Activated CD4-positive, CD25-positive, alpha-beta regulatory T cell (primary cell): ENCODE measurements around the gene B3GALNT2.
"Not testable (repeated sequence)": the region's sequence is repeated elsewhere in the genome, so short reads cannot be mapped to it uniquely, and the experiment has no call there.

Experiments used
- DNase-seq, 4 experiments: peaks; one replicate each; lab custom pipeline; 2025; lab: John Stamatoyannopoulos, UW

B3GALNT2 gene

DNA sequence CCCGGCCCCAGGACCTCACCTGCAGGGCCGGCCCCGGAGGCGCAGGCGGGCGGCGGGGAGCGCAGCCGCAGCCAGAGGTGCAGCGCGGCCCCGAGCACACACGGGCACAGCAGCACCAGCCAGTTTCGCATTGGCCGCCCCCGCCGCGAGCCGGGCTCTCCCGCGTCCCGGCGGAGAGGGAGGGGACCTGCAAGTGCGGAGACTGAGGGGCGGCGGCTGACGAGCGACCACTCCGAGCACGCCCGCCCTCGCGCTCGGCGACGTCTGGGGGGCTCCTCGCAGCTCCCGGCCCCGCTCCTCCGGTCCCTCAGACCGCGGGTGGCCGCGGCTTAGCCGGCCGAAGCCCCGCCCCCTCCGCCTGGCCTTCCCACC, at the start of gene B3GALNT2:
TSS of gene B3GALNT2 (minus strand) at position 331 of the 372 bp plus-strand sequence. CDS start at position 131, 200 bp downstream.
- DNase-seq = peak in 3 of 4 experiments; percentile 63 to 74 (median 70)

DNA sequence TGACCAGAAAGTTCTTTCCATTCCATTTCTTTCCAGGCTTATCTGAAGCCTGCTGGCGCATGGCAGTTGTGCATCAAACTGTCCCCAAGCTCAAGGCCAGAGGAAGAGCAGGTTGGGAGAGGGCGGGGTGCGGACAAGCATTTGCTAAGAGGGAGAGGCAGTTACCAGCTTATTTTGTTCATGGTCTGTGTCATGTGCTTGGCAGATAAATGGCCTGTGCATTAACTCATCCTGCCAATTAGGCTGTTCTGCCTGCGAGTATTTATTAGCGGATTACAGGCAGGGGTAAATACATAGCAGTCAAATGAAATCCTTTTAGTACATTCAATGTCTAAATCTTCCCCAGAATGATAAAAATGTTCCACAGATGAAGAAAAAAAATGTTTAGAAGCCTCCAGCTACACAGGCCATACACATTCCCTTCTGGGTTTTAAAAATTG, 48.9 kb upstream of the B3GALNT2 start:
- no peak for DNase-seq

DNA sequence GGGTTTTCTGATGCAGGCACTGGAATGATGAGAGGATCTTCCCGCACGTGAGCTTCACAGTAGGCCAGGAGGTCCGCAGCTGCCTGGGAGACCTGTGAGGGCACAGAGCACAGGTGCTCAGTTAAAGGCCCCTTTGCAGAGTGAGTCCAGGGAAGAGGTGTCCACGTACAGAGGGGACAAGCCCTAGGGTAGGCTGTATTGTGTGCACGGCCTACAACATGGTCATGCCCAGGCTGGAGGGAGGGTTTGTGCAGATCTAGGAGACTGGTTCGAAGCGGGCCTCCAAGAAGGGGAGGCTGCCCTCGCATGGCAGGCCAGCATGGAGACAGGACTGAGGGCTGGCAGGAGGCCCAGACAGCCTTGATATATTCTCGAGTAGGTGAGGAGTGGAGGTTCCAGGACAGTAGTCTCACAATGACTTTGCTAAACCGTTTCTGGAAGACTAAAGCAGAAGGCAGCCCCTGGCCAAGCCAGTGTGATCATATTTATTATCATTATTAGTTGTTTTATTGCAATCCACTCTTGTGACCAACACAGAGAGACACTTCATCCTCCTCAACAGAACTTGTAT, 48.0 kb upstream of the B3GALNT2 start:
- DNase-seq = no peak

GRCh38 chr1:235549351-235550139, 45.3 kb upstream of the B3GALNT2 start:
- DNase-seq = no peak

DNA sequence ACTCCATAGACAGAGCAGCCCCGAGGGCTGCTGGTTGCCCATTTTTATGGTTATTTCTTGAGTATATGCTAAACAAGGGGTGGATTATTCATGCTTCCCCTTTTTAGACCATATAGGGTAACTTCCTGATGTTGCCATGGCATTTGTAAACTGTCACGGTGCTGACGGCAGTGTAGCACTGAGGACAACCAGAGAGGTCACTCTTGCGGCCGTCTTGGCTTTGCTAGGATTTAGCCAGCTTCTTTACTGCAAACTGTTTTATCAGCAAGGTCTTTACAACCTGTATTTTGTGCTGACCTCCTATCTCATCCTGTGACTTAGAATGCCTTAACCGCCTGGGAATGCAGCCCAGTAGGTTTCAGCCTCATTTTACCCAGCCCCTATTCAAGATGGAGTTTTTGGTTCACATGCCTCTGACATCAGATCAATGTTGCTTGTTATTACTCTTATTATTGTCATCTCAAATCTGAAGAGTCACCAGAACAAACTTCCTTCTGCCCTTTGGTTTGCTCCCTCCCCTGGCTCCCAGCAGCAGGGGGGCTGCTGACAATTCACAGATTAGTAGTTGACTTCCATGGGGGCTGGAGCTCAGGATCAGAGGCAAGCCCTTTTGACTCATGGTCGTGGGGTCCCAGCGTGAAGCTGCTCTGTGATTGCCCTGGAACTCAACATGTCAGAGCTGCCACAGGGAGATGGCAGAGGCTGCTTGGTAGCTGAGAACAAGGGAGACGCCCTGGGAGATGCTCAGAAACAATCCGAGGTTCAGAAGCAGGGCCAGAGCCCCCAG, 42.3 kb upstream of the B3GALNT2 start:
- not testable (repeated sequence) for DNase-seq

- DNase-seq = no peak
These were observed 41.2 kb upstream of the B3GALNT2 start for GRCh38 chr1:235545292-235545930.

- DNase-seq = not testable (repeated sequence)
These were observed 38.6 kb upstream of the B3GALNT2 start for GRCh38 chr1:235542845-235543244.

DNA sequence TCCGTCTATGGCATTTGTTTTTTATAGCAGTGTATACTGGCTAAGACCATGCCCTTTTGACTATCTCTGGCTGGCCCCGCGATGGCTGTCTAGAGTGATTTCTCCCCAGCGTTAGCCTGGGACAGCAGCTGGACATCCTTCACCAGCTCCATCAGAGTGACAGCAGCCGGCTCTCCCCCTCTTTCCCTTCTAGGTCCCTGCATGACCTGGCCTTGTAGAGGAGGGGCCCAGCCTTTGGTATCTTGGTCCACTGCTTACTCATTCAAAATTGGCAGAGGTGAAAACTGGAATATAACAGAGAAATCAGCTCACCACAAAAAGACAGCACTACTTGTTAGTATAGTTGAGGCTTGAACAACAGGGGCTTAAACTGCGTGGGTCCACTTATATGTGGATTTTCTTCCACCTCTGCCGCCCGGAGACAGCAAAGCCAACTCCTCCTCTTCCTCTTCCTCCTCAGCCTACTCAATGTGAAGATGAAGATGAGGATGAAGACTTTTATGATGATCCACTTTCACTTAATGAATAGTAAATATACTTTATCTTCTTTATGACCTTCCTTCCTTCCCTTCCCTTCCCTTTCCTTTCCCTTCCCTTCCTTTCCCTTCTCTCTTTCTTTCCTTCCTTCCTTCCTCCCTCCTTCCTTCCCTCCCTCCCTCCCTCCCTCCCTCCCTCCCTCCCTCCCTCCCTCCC, 29.4 kb upstream of the B3GALNT2 start:
- no peak for DNase-seq

GRCh38 chr1:235532360-235532759, 28.1 kb upstream of the B3GALNT2 start:
- no peak for DNase-seq

DNA sequence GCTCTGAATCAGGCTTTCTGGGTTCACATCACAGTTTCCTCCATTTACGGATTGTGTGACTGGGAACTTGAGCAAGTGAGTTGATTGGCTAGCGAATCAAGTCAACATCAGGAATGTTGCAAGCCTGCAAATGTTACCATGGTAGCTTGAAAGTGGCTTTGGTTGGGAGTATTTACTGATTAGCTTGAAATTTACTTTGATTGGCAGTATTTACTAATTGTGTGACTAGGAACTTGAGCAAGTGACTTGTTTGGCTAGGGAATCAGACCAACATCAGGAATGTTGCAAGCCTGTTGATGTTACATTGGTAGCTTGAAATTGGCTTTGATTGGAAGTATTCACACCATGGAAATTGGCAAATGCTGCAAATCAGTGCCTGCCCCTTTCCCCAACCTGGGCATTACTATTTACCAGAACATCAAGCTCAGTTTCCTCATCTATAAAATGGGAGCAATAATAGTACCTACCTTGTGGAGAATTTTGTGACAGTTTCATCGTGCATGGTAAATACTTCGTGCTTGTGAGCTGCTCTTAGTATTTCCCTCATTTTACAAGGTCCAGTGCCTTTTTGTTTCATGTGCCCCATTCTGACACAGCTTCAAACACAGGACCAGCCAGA, 23.1 kb upstream of the B3GALNT2 start:
- DNase-seq = no peak

DNA sequence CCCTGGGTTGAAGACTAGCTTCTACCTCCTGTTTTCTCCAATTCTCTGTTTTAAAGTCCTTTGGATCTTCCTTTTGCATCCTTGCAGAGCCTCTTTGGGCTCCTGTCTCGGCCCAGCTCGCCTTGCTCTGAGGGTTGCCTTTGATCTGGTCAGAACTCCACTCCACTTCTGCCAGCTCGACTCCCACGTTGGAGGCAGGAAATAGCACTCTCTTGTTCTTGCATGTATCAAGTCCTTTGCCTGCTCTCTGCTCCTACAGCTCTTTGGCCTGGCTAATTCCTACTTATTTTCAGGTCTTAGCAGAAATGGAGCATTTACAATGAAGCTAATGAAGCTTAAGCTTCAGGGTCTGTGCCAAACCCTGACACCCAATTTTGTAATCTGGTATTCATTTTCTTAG, 21.1 kb upstream of the B3GALNT2 start:
- DNase-seq = no peak

DNA sequence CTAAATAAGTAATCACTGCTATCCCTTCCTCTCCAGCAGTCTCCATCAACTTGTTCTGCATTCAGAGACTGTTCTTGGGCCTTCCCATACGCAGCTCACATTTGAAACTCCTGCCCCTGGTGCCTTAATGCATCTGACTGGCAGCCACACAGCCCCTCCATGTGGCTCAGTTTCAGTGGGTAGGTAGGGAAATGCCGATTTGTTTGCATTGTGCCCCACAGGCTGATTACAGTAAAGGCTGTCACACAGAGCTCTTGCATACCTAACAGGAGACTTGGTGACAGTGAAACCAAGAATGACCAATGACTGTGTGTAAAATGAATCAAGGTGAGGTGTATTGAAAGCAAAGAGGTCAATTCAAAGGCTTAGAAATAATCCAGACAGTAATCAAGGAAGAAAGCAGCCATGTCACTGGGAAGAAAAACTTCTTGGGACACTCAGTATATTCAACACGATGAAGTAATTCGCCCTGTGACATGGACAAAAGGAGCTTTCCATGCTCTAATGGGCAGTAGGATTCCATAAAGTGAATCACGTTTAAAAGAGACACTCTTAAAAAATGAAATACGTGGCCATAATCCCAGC, 12.7 kb upstream of the B3GALNT2 start:
- DNase-seq = no peak

DNA sequence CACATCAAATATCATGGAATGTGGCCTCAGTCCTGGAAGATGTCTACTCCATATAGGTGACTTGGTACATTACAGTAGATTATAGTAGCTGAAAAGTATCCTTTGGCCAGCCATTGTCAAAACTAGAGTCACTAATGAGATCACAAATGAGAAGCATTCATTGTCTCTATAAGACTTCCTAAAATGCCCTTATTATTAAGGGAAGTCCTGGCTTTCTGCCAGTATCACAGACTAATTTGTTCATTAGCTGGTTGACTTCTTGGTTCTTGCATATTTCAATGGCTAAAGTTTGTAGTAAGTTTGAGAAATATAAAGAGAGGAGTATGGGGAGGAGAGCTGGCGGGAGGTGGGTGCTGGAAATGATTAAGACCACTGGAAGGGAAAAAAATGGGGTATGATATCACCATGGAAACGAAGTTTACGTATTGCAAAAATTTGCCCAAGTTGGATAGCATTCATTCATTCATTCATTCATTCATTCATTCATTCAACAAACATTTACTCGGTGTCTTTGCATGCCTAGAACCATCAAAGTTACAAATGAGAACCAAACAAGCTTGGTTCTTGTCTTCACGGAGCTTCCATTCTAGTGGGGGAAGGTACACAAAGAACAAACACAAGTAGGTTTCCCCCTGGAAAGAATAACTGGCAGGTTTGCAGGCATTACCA, 11.7 kb upstream of the B3GALNT2 start:
- DNase-seq = no peak

DNA sequence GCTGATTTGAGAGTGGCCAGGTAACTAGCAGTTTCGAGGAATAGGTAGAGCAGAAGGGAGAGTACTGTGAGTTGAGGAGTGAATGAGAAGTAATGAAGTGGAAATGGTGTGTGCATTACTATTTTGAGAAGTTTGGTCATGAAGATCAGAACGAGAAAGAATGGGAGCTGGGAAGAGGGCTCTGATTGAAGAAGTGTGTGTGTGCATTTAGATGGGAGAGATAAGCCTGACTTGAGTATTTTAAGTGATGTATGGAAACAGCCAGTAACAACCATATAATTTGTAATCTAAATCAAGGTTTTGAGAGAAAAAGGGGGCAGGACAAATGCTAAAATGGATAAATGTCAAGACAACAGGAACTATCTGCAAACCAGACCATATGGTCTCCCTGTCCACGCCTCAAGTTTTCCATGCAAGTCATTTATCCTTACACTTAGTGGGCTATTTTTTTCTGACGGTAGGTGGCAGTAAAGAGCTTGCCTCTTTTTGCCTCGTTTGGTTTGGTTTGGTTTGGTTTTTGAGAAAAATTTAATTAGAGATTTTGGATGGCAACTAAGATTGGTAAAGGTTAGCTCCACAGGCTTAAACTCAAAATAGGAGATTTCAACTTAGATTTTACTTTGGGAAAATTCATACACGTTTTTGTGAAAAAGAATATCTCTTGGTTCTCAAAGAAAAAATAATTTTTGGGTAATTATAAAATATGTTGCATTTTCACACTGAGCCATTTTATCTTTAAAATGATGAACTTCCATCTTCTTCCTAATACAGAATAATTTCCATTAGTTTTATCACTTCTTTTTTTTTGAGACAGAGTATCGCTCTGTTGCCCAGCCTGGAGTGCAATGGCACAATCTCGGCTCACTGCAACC, 9.5 kb upstream of the B3GALNT2 start:
- no peak for DNase-seq

DNA sequence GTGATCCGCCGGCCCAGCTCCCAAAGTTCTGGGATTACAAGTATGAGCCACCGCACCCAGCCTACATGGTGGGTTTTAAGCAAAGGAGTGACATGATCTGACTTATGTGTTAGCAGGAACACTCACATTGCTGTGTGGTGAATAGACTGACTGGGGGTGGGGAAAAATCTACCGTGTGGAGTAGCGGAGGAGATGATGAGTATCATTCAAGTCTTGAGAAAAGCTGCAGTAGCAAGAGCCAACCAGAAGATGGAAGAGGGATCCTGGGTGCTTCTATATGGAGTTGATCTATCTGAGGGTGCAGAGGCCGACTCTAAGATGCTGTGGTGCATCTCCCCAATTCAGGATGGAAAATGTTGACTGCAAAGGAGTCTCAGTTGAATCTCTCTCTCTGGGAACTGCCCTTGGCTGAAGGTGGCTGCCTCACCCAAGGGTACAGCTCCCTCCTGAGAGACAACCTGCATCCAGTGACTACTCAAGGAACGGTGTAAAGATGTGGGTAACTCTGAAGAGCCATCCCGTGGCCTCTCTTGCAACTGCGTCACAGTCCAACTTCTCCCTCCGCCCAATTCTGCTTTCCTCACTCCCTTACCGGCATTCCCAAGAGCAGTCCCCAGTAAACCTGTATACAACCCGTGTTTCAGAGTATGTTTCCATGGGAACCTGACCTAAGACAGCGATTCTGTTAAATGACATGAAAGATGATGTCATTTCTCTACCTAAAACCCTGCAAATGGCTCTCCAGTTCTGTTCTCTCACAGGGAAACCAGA, 7.4 kb upstream of the B3GALNT2 start:
- DNase-seq = no peak

DNA sequence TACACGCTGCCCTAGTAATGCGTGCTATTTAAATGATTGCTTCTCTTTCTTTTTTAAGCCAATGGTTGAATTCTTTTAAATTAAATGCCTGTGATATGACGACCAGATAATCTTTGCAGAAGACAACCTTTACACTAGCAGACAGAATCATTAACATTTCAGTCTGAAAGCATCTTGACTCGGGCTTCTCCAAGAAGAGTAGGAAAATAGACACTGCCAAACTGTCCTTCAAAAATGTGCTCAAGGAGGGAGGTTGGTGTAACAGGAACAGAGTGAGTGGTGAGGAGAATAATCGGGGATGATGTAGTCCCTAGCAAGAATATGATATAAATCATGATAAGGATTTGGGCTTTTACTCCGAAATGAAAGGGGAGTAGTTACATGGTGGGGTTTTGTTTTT, 6.6 kb upstream of the B3GALNT2 start:
- DNase-seq = no peak

DNA sequence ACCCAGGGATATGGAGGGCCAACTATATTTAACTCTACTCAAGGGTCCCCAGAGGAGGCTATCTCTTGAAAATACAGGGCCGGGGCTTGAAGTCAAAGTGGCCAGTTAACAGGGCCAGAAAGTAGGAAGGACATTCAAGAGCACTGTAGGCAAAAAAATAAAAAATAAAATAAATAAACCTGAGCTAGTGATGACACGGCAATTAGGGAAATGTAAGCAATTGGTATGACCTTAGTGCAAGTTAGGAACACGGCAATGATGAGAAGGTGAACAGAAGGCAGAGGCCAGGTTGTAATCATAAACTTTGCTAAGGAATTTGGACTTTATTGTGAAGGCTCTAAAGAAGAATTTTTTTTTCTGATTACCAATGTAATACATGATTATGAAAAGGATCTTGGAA, 3.4 kb upstream of the B3GALNT2 start:
- DNase-seq = no peak

DNA sequence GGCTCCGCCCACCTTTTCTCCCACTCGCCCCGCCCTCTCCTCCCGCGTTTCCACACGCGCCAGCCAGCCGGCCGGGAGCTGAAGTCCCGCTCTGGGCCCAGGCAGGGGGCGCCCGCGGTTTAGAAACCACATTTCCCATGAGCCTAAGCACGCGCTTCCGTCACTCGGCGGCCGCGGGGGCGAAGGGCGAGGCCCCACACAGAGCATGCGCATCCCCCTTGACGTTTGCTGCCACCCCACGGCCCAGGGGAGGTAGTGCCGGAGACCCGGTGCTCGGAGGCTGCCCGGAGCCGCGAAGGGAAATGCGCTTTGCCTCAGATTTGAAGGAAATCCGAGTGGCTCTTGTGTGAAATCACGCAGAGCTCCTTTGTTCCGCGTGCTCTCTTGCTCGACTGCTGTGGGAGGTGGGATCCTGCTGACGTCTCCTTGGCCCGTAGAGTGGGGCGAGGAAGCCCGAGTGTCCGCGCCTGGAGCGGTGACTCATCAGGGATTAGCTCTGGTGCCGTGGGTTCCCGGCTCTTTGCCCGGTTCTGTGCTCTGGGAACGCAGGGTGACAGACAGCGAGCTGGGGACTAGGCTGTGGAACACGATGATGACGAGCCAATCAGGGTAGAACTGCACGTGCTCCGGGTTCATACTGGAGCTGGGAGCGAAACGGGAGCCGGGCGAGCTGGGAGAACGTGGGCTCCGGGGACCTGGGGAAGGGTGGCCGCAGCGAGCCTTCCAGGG, 406 bp upstream of the B3GALNT2 start:
- DNase-seq = peak; percentile 97 to 98 (median 98)
